AG09309 (cell line): ENCODE measurements around the gene RAB3IP.
"Not testable (repeated sequence)": the region's sequence is repeated elsewhere in the genome, so short reads cannot be mapped to it uniquely, and the experiment has no call there.

Source experiments
- DNase-seq: peaks from one replicate; pipeline ENCODE4 v3.0.0-alpha.2; 2010; ENCODE audit warnings: low read depth
- H3K4me3 ChIP-seq: 2 replicates; pipeline ENCODE4 v1.5.1; 2011; ENCODE audit warnings: mild to moderate bottlenecking, low read depth, low read length, moderate library complexity; ENCODE audit not compliant: control insufficient read depth
- CTCF ChIP-seq: IDR thresholded peaks from 2 replicates; pipeline ENCODE4 v1.5.1; 2011; ENCODE audit warnings: mild to moderate bottlenecking, low read depth, low read length, inconsistent platforms; ENCODE audit not compliant: insufficient read depth, control insufficient read depth; ENCODE audit errors: missing control alignments

The RAB3IP gene

GRCh38 chr12:69779928-69780327 is 41.3 kb downstream of the RAB3IP start:
- H3K4me3 ChIP-seq = no peak overlapping the region
- peak; percentile 43 for TF ChIP-seq CTCF
- no peak for DNase-seq

- DNase-seq = no peak
- no peak for TF ChIP-seq CTCF
- no peak overlapping the region for H3K4me3 ChIP-seq
Measured at GRCh38 chr12:69783365-69783764, 44.7 kb downstream of the RAB3IP start.

- no peak for TF ChIP-seq CTCF
- H3K4me3 ChIP-seq = no peak overlapping the region
- no peak for DNase-seq
Measured at GRCh38 chr12:69789351-69789750, 50.7 kb downstream of the RAB3IP start.

GRCh38 chr12:69792533-69792932 is 53.9 kb downstream of the RAB3IP start:
- H3K4me3 ChIP-seq = no peak overlapping the region
- no peak for DNase-seq
- no peak for TF ChIP-seq CTCF

- H3K4me3 ChIP-seq, DNase-seq: not testable (repeated sequence)
Measured at GRCh38 chr12:69807101-69807897, 68.6 kb downstream of the RAB3IP start.

- DNase-seq = no peak
- H3K4me3 ChIP-seq = no peak overlapping the region
- TF ChIP-seq CTCF = no peak
Measured at GRCh38 chr12:69810870-69811498, 72.3 kb downstream of the RAB3IP start.

- TF ChIP-seq CTCF = no peak
- DNase-seq = no peak
- no peak overlapping the region for H3K4me3 ChIP-seq
Measured at GRCh38 chr12:69816082-69816481, 77.4 kb downstream of the RAB3IP start.
